Measurements from ENCODE around the gene SH3RF3. TPM values are rescaled to one million over a fixed set of nuclear protein-coding genes. Genes with fewer than 3 reads are reported as not detected.

SH3RF3 gene
- total RNA-seq, 4 donors from 2014 or later: 5.3 to 10.0 (median 8.0) TPM

DNA sequence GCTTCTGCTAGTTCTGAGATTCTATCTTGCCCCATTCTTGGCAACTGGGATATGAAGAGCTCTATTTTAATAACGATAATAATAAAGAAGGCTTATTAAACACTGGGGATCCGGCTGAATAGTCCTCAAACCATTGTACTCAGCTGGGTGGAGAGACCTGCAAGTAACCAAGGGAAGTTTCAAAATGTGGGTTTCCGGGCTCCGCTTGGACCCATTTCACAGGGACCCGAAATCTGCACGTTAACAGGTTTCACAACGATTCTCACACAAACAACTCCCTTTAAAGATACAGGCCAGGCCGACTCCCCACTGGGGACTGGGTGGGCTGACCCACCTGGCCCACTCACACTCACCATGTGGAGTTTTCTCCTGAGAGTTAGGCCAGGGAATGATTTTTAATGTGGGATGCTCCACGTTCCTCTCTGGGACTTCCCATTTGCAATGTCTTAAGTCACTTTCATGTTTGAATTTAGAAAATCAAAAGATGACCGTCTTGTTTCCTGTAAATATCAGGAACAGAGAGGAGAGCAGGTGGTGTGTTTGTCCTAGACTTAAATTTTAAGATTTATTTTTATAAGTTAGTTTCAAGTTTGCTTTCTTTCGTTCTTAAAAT is 96.3 kb downstream of the SH3RF3 start:
- no peak for TF ChIP-seq CTCF (IDR thresholded peaks at IDR 0.05; ENCODE audit: low read depth)

GRCh38 chr2:109226128-109226527 is 97.1 kb downstream of the SH3RF3 start:
- TF ChIP-seq CTCF (IDR thresholded peaks at IDR 0.05; ENCODE audit: low read depth): no peak

- TF ChIP-seq CTCF (IDR thresholded peaks at IDR 0.05; ENCODE audit: low read depth): no peak
Observed at GRCh38 chr2:109226622-109227021, 97.6 kb downstream of the SH3RF3 start.

DNA sequence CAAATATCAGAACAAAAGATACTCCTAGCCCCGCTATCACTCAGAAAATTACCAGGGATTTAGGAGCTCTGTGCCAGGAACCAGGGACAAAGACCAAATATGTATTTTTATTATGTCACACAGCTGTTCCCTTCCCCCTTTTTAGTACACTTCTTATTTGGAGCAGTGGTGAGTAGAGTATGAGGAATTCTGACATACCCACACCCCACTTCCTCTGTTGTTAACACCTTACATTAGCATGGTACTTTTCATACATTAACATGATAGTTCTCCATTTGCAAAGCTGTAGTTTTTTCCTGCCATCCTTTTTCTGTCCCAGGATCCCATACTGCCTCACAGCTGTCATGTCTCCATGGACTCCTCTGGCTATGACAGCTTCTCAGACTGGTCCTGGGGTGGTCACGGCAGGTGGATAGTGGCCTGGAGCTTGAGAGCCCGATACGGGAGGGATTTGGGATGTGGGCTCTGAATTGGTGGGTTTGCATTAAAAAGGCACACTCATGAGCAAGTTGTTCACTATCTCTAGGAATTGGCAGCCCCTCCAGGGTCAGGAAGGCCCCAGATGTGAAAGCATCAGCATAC is 100.2 kb downstream of the SH3RF3 start:
- TF ChIP-seq CTCF (IDR thresholded peaks at IDR 0.05; ENCODE audit: low read depth): no peak

DNA sequence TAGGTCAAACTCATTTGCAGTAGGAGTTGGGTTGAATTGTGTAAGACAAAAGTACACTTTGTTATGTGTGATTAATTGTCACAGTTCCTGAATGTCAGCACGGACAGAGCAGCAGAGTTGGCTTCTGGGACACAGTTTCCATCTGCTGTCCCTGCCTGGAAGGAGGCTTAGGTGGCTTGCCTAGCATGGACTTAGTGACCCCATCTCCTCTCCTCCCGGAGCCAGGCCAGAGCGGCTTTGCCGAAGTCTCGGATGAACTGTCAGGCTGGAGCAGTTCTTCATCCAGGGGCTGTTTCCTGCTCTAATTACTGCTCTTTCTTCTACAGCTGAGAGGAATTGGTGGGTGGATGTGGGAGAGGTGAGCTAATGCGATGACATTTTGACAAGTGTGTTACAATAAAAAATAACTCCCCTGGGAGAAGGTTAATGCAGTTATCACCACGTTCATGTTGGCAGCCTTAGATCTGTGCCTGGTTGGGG is 102.0 kb downstream of the SH3RF3 start:
- no peak for TF ChIP-seq CTCF (IDR thresholded peaks at IDR 0.05; ENCODE audit: low read depth)

- TF ChIP-seq CTCF (IDR thresholded peaks at IDR 0.05; ENCODE audit: low read depth): no peak
Observed at GRCh38 chr2:109231428-109231827, 102.4 kb downstream of the SH3RF3 start.

GRCh38 chr2:109231996-109232705 is 103.1 kb downstream of the SH3RF3 start:
- no peak for TF ChIP-seq CTCF (IDR thresholded peaks at IDR 0.05; ENCODE audit: low read depth)
